Measurements from ENCODE around the gene ACACA.
A peak's percentile ranks its signal among the peaks of the same experiment; 100 is the strongest.

The ACACA gene

DNA sequence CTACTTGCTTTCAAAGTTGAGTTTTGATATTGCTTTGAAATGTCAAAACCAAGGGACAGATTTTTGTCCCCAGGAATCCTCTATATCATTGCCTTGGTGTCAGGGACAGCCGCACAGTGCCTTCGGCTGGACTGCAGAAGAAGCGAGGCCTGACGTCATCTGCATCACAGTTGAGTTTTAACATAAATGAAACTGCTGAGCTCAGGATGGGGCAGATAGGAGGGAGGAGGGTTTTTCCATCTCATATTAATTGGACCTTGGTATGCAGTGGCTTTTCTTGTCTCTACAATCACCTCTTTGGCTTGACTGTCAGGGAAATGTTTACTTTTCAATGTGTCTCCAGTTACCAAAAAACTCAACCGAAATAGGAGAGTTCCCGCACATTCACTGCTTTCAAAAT lies 346.5 kb downstream of the ACACA start:
- DNase-seq, result no peak

DNA sequence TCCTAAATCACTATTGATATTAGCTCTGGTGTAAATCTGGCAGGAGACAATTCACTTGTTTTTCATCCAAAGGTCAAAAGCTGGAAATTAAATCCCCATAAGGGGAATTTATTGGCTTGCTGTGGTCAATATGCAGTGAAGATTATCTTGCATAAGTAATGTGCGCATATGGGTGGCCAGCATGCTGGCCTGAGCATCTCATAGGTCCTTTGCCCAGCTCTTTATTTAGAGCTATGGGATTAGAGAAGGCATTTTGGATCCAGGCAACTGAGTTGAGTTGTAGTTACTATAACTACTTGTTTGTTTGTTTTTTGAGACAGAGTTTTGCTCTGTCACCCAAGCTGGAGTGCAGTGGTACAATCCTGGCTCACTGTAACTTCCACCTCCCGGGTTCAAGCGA lies 347.1 kb downstream of the ACACA start:
- DNase-seq, result no peak

DNA sequence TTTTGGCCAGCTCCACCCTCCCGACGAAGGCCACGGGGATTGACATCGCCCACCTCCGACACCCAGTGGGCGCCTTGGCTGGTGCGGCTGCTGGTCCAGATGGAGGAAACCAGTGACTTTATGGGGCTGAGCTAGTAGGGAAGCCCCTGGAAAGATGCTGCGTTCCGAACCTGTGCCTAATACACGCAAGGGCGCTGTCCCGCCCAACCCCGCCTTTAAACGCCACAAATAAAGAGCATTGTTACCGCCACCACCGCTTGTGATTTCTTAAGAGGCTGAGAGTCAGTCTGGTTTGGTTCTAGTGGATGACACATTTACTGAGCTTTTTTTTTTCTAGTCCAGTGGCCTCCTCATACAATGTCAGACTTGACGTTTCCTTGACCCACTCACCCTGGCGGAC lies 350.0 kb downstream of the ACACA start:
- no peak for DNase-seq

GRCh38 chr17:37054894-37055293 lies 351.7 kb downstream of the ACACA start:
- no peak for DNase-seq

- DNase-seq, result no peak
These were observed 354.2 kb downstream of the ACACA start for GRCh38 chr17:37052450-37052849.

- no peak for DNase-seq
These were observed 354.8 kb downstream of the ACACA start for GRCh38 chr17:37051833-37052232.

- no peak for DNase-seq
These were observed 355.3 kb downstream of the ACACA start for GRCh38 chr17:37051381-37051780.

DNA sequence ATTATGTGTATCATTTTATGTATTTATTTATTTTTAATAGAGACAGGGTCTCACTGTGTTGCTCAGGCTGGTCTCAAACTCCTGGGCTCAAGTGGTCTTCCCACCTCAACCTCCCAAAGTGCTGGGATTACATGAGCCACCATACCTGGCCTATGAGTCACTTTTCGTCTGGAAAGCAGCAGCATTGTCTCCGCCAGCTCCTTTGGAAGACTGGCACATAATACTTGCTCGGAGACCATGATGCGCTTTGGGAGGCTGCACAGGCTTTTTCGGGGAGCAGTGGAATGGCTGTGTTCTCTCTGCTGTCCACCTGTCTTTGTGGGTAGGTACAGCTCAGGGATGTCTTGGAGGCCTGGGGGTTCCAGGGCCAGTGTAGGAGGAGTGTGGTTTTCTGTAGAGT lies 355.7 kb downstream of the ACACA start:
- DNase-seq, result no peak

DNA sequence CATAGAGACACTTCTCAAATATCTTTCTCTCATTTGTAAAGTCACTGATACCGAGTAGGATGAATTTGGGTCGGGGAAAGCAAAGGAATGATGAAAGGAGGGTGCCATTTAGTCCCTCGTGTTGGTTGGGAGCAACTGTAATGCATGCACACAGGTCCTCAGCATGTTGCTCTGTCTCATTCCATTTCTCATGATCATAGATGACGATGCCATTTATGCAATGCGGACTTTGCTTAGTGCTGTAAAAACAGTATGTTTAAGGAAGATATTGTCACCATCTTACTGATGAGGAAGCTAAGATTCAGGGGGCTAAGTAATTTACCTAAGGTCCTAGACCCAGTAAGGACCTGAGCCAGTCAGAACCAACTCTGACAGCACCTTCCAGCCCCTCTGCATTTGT lies 357.8 kb downstream of the ACACA start:
- no peak for DNase-seq

DNA sequence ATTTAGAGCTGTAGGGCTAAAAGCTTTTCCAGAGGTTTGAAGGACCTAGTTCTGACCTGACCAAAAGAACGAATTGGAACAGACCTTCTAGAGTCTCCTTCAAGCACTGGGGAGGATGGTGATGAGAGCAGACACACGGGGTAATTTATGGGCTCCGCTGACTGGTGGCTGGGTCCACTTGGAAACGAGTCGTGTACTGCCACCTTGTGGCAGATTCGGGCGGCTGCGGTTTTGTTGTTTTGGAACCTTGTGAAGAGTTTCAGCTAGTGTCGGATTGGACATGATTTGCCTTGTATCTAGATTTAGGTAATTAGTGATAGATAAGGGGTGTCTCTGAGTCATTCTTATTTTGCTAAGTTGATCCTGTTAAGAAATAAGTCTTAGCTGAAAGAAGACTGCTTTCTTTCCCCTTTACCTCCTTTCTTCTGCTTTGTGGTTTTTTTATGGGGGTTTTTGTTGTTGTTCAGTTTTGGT lies 359.0 kb downstream of the ACACA start:
- DNase-seq, result peak; percentile 77 to 81

DNA sequence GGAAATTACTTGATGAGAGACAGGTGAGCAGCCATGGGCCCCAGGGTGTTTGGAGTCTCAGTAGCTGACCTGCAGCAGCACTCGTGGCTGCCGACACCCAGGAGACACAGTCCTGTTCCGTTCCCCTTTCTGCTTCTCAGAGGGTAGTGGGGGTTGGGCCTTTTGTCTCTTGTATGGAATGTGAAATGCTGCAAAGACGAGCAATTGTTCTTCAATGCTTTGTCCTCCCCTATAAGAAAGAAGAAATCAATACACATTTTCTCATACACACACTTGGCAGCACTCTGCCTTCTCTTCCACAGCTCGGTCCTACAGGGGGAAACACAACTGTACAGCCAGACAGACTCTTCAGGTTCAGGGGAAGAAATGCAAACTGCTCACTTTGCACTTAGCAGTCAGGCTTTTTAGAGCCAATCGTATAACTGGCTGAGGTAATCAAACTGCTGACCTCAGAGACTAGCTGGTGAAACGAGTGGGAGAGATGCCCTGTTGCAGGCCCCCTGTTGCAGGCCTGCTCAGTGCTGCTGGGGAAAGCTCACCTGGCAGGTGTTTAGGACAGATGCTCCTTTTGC lies 361.2 kb downstream of the ACACA start:
- DNase-seq, result no peak

DNA sequence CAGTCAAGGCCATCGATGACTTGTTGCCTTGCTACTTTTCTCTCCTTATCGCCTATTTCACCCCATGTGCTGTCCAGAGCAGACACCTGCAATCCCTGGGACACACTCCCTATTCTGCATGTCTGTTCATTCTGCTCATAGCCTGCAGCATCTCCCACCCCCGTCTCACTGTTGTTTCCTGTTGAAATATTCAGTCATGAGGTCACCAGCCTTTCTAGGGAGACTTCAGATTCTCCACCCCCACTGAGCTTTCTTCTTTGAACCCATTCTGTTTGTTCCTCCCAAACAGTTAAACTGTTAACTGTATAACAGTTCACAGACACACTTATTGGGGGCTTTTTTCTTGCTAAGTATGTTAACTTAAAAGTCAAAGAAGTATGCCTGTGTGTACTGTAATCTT lies 363.4 kb downstream of the ACACA start:
- DNase-seq, result no peak

GRCh38 chr17:37041932-37042331 lies 364.7 kb downstream of the ACACA start:
- DNase-seq, result no peak

GRCh38 chr17:37039269-37039668 lies 367.4 kb downstream of the ACACA start:
- no peak for DNase-seq

DNA sequence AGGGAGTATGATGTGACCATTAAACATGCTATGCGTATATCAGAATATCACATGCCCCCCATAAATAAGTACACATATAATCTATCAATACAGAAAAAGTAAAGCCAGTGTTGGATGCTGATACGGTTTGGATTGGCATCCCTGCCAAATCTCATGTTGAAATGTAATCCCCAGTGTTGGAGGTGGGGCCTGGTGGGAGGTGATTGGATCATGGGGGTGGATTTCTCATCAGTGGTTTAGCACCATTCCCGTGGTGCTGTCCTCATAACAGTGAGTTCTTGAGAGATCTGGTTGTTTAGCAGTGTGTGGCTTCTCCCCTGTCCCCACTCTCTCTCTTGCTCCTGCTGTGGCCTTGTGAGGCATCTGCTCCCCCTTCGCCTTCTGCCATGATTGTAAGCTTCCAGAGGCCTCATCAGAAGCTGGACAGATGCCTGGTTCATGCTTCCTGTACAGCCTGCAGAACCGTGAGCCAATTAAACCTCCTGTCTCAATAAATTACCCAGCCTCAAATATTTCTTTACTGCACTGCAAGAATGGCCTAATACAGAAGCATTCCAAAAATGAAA lies 369.0 kb downstream of the ACACA start:
- DNase-seq, result no peak

All from NCI-H446 (cell line).